ENCODE measurements around the gene CSNK2A1. TPM values are rescaled to one million over a fixed set of nuclear protein-coding genes. Genes with fewer than 3 reads are reported as not detected.

CSNK2A1 gene
- total RNA-seq, 8 experiments from 2014 or later, result 107 to 180 (median 148) TPM

DNA sequence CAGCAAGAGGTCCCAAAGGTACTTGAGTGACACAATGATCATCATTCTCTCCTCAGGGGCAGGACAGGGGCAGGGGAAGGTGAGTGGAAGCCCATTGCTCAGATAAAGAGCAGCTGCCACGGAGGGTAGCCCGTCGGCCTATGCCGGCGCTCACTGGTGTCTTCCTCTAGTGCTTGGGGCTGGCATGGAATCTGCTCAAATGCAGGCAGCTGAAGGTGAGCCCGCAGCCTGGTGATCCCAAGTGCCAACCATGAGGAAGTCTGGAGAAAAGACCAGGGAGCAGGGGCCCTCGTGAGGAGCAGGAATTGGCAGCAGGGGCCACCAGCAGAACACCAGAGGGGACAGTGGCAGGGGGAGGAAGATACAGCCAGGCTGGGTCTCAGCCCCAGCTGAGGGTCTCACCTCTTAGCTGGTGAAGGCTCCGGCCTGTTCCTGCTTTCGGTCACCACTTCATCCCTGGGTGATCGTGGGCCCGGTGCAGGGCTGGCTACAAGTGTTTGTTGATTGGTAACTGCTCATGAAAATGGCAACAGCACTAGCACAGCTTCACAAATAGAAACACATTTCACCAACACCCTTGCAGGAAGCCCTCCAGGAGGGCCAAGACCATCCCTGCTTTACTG lies 110.8 kb downstream of the CSNK2A1 start:
- 67 to 100% (median 96%) methylated on average over 1 to 5 of the region's 11 CpGs; no CpG with 5 or more reads in 4 of the 10 experiments for WGBS, 10 experiments
- peaks cover 27 to 29% of the 10 kb centered on the region in 2 donors for H3K4me1 ChIP-seq (replicated peaks in 1 of 2)
- in situ Hi-C loops (cut with MboI; ENCODE audit: low pct_unique_long_range_greater_than_20kb in 2 of 9, low sequenced_read_pairs in 9 of 9, unreplicated experiment in 9 of 9), result no loop called here
- no peak overlapping the region for H3K4me3 ChIP-seq
- ATAC-seq (replicated peaks in 6 of 8), result no peak
- H3K27ac ChIP-seq, result no peak overlapping the region

- Histone ChIP-seq H3K4me1 (replicated peaks in 1 of 2) (peaks cover 27 to 29% of the 10 kb centered on the region in 2 donors), H3K4me3 (no peak overlapping the region), H3K27ac (no peak overlapping the region)
- WGBS, 10 experiments, result 92 to 100% methylated on average over 2 to 6 of the region's 13 CpGs; no CpG with 5 or more reads in 8 of the 10 experiments
- in situ Hi-C loops (cut with MboI; ENCODE audit: low pct_unique_long_range_greater_than_20kb in 2 of 9, low sequenced_read_pairs in 9 of 9, unreplicated experiment in 9 of 9), result no loop called here
- no peak for ATAC-seq (replicated peaks in 6 of 8)
These were observed 111.4 kb downstream of the CSNK2A1 start for GRCh38 chr20:432208-432607.

- Histone ChIP-seq H3K4me1 (replicated peaks in 1 of 2) (peaks cover 27 to 29% of the 10 kb centered on the region in 2 donors), H3K27ac (peak overlapping the region in 1 of 2 donors; percentile 19), H3K4me3 (no peak overlapping the region)
- peak in 7 of 8 experiments; percentile 24 to 93 (median 87) for ATAC-seq (replicated peaks in 6 of 8)
- in situ Hi-C loops (cut with MboI; ENCODE audit: low pct_unique_long_range_greater_than_20kb in 2 of 9, low sequenced_read_pairs in 9 of 9, unreplicated experiment in 9 of 9), result no loop called here
- 53 to 100% (median 68%) methylated on average over 1 to 15 of the region's 17 CpGs; no CpG with 5 or more reads in 2 of the 10 experiments for WGBS, 10 experiments
These were observed 112.3 kb downstream of the CSNK2A1 start for GRCh38 chr20:431012-431904.

DNA sequence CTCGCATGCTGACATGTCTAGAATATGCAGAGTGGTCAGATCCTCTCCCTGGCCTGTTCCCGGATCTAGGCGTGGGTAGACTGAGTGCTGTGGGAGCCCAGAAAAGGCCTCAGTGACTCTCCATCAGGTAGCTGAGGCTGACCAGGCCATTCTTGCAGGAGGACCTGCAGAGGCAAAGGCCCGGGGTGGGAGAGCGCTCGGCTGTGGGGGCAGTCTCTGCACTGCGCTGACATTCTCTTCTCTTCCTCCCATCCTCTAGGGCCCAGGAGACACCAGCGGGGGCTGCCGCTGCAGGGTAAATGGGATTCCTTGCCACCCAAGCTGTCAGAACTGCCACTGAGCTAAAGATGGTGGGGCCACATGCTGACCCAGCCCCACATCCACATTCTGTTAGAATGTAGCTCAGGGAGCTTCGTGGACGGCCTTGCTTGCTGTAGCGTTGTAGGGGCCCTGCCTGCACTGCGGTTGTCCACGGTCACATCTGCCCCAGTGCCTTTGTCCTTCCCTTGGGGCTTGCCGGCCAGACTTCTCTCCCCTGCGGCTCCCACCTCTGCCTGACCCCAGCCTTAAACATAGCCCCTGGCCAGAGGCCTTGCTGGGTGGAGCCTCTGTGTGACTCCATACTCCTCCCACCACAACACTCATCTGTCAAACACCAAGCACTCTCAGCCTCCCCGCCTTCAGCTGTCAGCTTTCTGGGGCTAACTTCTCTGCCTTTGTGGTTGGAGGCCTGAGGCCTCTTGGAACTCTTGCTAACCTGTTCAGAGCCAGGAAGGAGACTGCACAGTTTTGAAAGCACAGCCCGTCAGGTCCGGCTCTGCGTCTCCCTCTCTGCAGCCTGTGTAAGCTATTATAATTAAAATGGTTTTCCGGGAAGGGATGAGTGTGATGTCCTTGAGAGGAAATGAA lies 113.2 kb downstream of the CSNK2A1 start:
- in situ Hi-C loops (cut with MboI; ENCODE audit: low pct_unique_long_range_greater_than_20kb in 2 of 9, low sequenced_read_pairs in 9 of 9, unreplicated experiment in 9 of 9), result no loop called here
- 20 to 100% (median 67%) methylated on average over 1 to 3 of the region's 21 CpGs; no CpG with 5 or more reads in 3 of the 10 experiments for WGBS, 10 experiments
- peaks cover 27 to 29% of the 10 kb centered on the region in 2 donors for H3K4me1 ChIP-seq (replicated peaks in 1 of 2)
- H3K4me3 ChIP-seq, result no peak overlapping the region
- ATAC-seq (replicated peaks in 6 of 8), result peak in 6 of 8 experiments; percentile 6 to 84 (median 47)
- H3K27ac ChIP-seq, result peak overlapping the region in 1 of 2 donors; percentile 15

- ATAC-seq (replicated peaks in 6 of 8), result no peak
- no peak overlapping the region for H3K27ac ChIP-seq
- peaks cover 12 to 15% of the 10 kb centered on the region in 2 donors for H3K4me1 ChIP-seq (replicated peaks in 1 of 2)
- in situ Hi-C loops (cut with MboI; ENCODE audit: low pct_unique_long_range_greater_than_20kb in 2 of 9, low sequenced_read_pairs in 9 of 9, unreplicated experiment in 9 of 9), result no loop called here
- no peak overlapping the region for H3K4me3 ChIP-seq
- 100% methylated on average over 4 of the region's 14 CpGs; no CpG with 5 or more reads in 9 of the 10 experiments for WGBS, 10 experiments
These were observed 114.9 kb downstream of the CSNK2A1 start for GRCh38 chr20:428658-429200.

DNA sequence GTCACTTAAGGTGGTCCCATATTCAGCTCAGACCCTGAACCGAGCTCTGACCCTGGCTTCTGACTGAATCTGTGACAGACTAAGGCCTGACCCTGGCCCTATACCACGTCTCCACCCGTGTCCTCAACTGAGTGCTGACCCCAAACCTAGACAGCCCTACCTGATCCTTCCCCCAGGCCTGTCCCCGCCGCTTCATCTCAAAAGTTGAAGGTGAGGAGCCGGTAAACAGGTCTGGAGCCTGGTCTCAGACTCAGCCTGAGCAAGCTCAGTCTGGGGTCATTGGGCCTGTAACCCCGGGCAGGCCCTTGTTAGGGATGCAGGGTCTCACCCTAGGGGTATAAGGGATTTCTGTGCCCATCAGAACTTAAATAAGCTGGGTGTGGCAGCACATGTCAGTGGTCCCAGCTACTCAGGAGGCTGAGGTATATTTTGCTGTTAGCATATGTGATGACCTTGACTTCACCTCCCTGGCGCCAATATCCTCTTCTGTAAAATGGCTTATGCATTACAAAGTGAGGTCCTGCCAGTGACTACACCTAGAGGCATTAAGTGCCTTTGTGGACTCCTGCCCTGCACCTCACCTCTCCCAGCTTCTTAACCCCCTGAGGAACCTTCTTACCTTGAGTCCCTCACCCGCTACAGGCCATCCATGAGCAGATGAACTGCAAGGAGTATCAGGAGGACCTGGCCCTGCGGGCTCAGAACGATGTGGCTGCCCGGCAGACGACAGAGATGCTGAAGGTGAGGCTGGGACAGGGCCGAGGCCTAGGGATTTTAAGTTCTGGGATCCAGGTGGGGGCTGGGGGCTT lies 115.5 kb downstream of the CSNK2A1 start:
- in situ Hi-C loops (cut with MboI; ENCODE audit: low pct_unique_long_range_greater_than_20kb in 2 of 9, low sequenced_read_pairs in 9 of 9, unreplicated experiment in 9 of 9), result no loop called here
- Histone ChIP-seq H3K27ac (no peak overlapping the region), H3K4me1 (replicated peaks in 1 of 2) (peaks cover 11 to 15% of the 10 kb centered on the region in 2 donors), H3K4me3 (no peak overlapping the region)
- 92 to 100% (median 100%) methylated on average over 2 to 5 of the region's 14 CpGs; no CpG with 5 or more reads in 5 of the 10 experiments for WGBS, 10 experiments
- ATAC-seq (replicated peaks in 6 of 8), result no peak

DNA sequence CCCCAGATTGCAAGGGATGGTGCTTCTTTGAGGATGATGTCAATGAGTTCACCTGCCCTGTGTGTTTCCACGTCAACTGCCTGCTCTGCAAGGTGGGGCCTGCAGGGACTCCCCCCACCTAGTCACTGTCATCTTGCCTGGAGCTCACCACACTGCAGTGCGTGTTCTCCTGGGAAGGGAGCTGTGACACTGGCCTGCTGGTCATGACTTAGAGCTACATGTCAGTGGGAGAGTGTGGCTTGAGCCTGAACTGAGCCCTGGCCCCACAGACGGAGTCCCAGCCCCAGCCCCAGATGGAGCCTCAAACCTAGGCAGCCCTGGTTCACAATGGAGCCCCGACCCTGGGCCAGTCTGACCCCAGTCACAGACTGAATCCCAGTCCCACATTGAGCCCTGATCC lies 116.2 kb downstream of the CSNK2A1 start:
- peaks cover 11 to 15% of the 10 kb centered on the region in 2 donors for H3K4me1 ChIP-seq (replicated peaks in 1 of 2)
- in situ Hi-C loops (cut with MboI; ENCODE audit: low pct_unique_long_range_greater_than_20kb in 2 of 9, low sequenced_read_pairs in 9 of 9, unreplicated experiment in 9 of 9), result no loop called here
- 80 to 100% (median 100%) methylated on average over 1 of the region's 4 CpGs; no CpG with 5 or more reads in 7 of the 10 experiments for WGBS, 10 experiments
- H3K4me3 ChIP-seq, result no peak overlapping the region
- ATAC-seq (replicated peaks in 6 of 8), result no peak
- H3K27ac ChIP-seq, result no peak overlapping the region

DNA sequence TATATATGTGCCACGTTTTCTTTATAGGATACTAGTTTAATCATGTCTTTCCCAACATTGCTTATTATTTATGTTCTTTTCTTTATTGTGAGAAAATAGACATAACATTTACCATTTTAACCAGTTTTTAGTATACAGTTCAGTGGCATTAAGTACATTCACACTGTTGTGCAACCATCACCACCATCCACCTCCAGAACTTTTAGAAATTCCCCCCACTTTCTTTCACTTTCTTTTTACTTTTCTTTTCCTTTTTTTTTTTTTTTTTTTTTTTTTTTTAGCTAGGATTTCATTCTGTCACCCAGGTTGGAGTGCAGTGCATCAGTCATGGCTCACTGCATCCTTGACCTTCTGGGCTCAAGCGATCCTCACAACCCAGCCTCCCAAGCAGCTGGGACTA lies 117.0 kb downstream of the CSNK2A1 start:
- Histone ChIP-seq H3K4me3 (no peak overlapping the region), H3K27ac (no peak overlapping the region), H3K4me1 (replicated peaks in 1 of 2) (peaks cover 11 to 14% of the 10 kb centered on the region in 2 donors)
- ATAC-seq (replicated peaks in 6 of 8), result no peak
- WGBS, 10 experiments, result 82 to 100% (median 100%) methylated on average over 1 to 2 of the region's 2 CpGs; no CpG with 5 or more reads in 2 of the 10 experiments
- in situ Hi-C loops (cut with MboI; ENCODE audit: low pct_unique_long_range_greater_than_20kb in 2 of 9, low sequenced_read_pairs in 9 of 9, unreplicated experiment in 9 of 9), result no loop called here

Other genes with a start within 250 kb of the CSNK2A1 start
- 10 to 100 TPM; 14.3 to 31.7 (median 20.6) TPM for gene ZCCHC3, start 246.2 kb downstream of the CSNK2A1 start, total RNA-seq
- gene SOX12, start 218.2 kb downstream of the CSNK2A1 start, total RNA-seq, result 10 to 100 TPM in 7 of 8 experiments, 1 to 10 TPM in 1; 5.0 to 26.6 (median 19.0) TPM
- gene NRSN2, start 196.7 kb downstream of the CSNK2A1 start, total RNA-seq, result 10 to 100 TPM; 24.6 to 50.3 (median 31.4) TPM
- gene TRIB3, start 163.0 kb downstream of the CSNK2A1 start, total RNA-seq, result 10 to 100 TPM; 10.2 to 78.5 (median 33.6) TPM
- gene RBCK1, start 135.5 kb downstream of the CSNK2A1 start, total RNA-seq, result 100 to 1,000 TPM in 1 of 8 experiments, 10 to 100 TPM in 7; 24.7 to 101 (median 45.5) TPM
- 10 to 100 TPM; 13.1 to 31.4 (median 20.3) TPM for gene TBC1D20, start 81.3 kb downstream of the CSNK2A1 start, total RNA-seq
- gene TCF15, start 66.5 kb upstream of the CSNK2A1 start, total RNA-seq, result 1 to 10 TPM in 3 of 8 experiments, under 1 TPM in 4, not detected in 1; 0.14 to 1.3 (median 1.00) TPM
- gene SRXN1, start 109.4 kb upstream of the CSNK2A1 start, total RNA-seq, result 10 to 100 TPM in 4 of 8 experiments, 1 to 10 TPM in 4; 7.1 to 51.6 (median 16.2) TPM
- 10 to 100 TPM in 1 of 8 experiments, 1 to 10 TPM in 3, under 1 TPM in 3, not detected in 1; 0.29 to 11.0 (median 4.2) TPM for gene SCRT2, start 132.0 kb upstream of the CSNK2A1 start, total RNA-seq
- gene SLC52A3, start 224.7 kb upstream of the CSNK2A1 start, total RNA-seq, result under 1 TPM in 6 of 8 experiments, not detected in 2; 0.08 to 0.95 (median 0.28) TPM